ENCODE measurements around the gene LNP1. TPM values are rescaled to one million over a fixed set of nuclear protein-coding genes. Genes with fewer than 3 reads are reported as not detected.
"Not testable (repeated sequence)": the region's sequence is repeated elsewhere in the genome, so short reads cannot be mapped to it uniquely, and the experiment has no call there.

The LNP1 gene
- total RNA-seq, 1 donor from 2014 or later = 2.7 TPM

DNA sequence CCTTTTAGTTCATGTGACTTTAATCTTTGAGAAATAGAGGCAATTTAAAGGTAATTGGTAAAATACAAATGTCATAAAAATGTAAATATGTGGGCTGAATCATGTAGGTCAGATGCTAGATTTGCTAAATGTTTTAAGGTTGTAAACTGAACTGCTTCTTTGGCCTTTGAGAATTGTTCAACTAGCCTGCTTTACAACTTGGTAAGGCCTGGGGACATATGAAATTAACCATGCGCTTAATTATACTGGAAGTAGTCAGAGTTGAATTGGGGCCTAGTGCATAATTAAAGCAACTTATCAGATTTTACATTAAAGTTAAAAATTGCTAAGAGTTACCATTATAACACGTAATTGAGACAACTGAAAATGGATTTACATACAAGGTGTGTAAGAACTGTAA is 70.1 kb downstream of the LNP1 start:
- H3K9me3 Mint-ChIP-seq (ENCODE audit: low read depth) = peaks cover 17% of the 10 kb centered on the region
- no peak overlapping the region for H3K27ac Mint-ChIP-seq
- H3K4me3 Mint-ChIP-seq (ENCODE audit: low read depth) = no peak overlapping the region
- no peak for DNase-seq (ENCODE audit: low spot score, unreplicated experiment)
- no peaks in the 10 kb centered on the region for H3K4me1 Mint-ChIP-seq (ENCODE audit: low read depth)
- no peaks in the 10 kb centered on the region for H3K27me3 Mint-ChIP-seq
- TF ChIP-seq, protein P1, sequence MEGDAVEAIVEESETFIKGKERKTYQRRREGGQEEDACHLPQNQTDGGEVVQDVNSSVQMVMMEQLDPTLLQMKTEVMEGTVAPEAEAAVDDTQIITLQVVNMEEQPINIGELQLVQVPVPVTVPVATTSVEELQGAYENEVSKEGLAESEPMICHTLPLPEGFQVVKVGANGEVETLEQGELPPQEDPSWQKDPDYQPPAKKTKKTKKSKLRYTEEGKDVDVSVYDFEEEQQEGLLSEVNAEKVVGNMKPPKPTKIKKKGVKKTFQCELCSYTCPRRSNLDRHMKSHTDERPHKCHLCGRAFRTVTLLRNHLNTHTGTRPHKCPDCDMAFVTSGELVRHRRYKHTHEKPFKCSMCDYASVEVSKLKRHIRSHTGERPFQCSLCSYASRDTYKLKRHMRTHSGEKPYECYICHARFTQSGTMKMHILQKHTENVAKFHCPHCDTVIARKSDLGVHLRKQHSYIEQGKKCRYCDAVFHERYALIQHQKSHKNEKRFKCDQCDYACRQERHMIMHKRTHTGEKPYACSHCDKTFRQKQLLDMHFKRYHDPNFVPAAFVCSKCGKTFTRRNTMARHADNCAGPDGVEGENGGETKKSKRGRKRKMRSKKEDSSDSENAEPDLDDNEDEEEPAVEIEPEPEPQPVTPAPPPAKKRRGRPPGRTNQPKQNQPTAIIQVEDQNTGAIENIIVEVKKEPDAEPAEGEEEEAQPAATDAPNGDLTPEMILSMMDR (IDR thresholded peaks at IDR 0.05; ENCODE audit: unreplicated experiment) = no peak
- no peaks in the 10 kb centered on the region for H3K36me3 Mint-ChIP-seq (ENCODE audit: insufficient read depth)

DNA sequence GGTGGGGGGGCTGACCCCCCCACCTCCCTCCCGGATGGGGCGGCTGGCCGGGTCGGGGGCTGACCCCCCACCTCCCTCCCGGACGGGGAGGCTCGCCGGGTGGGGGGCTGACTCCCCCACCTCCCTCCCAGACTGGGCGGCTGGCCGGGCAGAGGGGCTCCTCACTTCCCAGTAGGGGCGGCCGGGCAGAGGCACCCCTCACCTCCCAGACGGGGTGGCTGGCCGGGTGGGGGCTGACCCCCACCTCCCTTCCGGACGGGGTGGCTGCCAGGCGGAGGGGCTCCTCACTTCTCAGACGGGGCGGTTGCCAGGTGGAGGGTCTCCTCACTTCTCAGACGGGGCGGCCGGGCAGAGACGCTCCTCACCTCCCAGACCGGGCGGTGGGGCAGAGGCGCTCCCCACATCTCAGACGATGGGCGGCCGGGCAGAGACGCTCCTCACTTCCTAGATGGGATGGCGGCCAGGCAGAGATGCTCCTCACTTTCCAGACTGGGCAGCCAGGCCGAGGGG is 76.6 kb downstream of the LNP1 start:
- H3K36me3 Mint-ChIP-seq (ENCODE audit: insufficient read depth); H3K27me3 Mint-ChIP-seq; DNase-seq (ENCODE audit: low spot score, unreplicated experiment); H3K27ac Mint-ChIP-seq; H3K4me1 Mint-ChIP-seq (ENCODE audit: low read depth); H3K4me3 Mint-ChIP-seq (ENCODE audit: low read depth); H3K9me3 Mint-ChIP-seq (ENCODE audit: low read depth): not testable (repeated sequence)

DNA sequence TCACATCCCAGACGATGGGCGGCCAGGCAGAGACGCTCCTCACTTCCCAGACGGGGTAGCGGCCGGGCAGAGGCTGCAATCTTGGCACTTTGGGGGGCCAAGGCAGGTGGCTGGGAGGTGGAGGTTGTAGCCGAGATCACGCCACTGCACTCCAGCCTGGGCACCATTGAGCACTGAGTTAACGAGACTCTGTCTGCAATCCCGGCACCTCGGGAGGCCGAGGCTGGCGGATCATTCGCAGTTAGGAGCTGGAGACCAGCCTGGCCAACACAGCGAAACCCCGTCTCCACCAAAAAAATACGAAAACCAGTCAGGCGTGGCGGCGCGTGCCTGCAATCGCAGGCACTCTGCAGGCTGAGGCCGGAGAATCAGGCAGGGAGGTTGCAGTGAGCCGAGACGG is 77.2 kb downstream of the LNP1 start:
- not testable (repeated sequence) for H3K4me1 Mint-ChIP-seq (ENCODE audit: low read depth); DNase-seq (ENCODE audit: low spot score, unreplicated experiment); H3K36me3 Mint-ChIP-seq (ENCODE audit: insufficient read depth); H3K27ac Mint-ChIP-seq; H3K27me3 Mint-ChIP-seq; H3K9me3 Mint-ChIP-seq (ENCODE audit: low read depth); H3K4me3 Mint-ChIP-seq (ENCODE audit: low read depth)

DNA sequence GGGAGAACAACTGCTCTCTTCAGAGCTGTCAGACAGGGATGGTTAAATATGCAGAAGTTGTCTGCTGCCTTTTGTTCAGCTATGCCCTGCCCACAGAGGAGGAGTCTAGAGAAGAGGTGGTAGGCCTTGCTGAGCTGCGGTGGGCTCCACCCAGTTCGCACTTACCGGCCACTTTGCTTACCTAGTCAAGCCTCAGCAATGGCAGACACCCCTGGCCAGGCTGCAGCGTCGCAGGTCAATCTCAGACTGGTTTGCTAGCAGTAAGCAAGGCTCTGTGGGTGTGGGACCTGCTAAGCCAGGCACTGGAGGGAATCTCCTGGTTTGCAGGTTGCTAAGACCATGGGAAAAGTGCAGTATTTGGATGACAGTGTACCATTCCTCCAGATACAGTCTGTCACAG is 78.7 kb downstream of the LNP1 start:
- no peaks in the 10 kb centered on the region for H3K36me3 Mint-ChIP-seq (ENCODE audit: insufficient read depth)
- TF ChIP-seq, protein P1 (IDR thresholded peaks at IDR 0.05; ENCODE audit: unreplicated experiment) = no peak
- no peak overlapping the region for H3K4me3 Mint-ChIP-seq (ENCODE audit: low read depth)
- peaks cover 8% of the 10 kb centered on the region for H3K4me1 Mint-ChIP-seq (ENCODE audit: low read depth)
- H3K27ac Mint-ChIP-seq = no peak overlapping the region
- peaks cover 3% of the 10 kb centered on the region for H3K9me3 Mint-ChIP-seq (ENCODE audit: low read depth)
- DNase-seq (ENCODE audit: low spot score, unreplicated experiment) = no peak
- H3K27me3 Mint-ChIP-seq = no peaks in the 10 kb centered on the region

DNA sequence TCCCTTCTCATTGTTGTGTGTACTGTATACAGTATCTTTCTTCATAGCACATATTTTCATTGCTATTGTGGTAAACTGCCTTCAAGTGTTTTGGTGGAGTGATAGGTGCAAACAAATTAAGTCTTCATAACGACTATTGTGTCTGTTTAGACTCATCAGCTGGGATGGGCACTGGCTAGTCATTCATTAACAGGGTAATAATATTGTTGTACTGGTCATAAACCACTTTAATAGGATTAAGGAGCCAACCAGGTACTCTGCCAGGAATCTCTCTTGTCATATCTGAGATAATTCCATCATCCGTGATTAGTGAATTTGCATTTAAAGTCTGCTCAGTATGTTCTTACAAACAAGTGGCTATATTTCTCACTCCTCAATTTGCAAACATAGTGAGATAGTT is 80.8 kb downstream of the LNP1 start:
- TF ChIP-seq, protein P1 (IDR thresholded peaks at IDR 0.05; ENCODE audit: unreplicated experiment) = no peak
- DNase-seq (ENCODE audit: low spot score, unreplicated experiment) = no peak
- H3K27me3 Mint-ChIP-seq = no peaks in the 10 kb centered on the region
- H3K36me3 Mint-ChIP-seq (ENCODE audit: insufficient read depth) = no peaks in the 10 kb centered on the region
- H3K4me1 Mint-ChIP-seq (ENCODE audit: low read depth) = peaks cover 17% of the 10 kb centered on the region
- H3K27ac Mint-ChIP-seq = no peak overlapping the region
- peaks cover 3% of the 10 kb centered on the region for H3K9me3 Mint-ChIP-seq (ENCODE audit: low read depth)
- no peak overlapping the region for H3K4me3 Mint-ChIP-seq (ENCODE audit: low read depth)

DNA sequence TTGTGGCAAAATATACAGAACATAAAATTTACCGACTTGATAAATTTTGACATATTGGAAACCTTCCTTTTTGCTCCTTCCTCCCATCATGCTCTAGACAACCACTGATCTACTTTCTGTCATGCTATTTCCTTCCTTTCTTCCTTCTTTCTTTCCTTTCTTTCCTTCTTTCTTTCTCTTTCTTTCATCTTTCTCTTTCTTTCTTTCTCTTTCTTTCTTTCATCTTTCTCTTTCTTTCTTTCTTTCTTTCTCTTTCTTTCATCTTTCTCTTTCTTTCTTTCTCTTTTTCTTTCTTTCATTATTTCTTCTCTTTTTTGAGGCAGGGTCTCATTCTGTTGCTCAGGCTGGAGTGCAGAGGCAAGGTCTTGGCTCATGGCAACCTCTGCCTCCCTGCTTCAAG is 82.2 kb downstream of the LNP1 start:
- no peak overlapping the region for H3K27ac Mint-ChIP-seq
- no peak overlapping the region for H3K4me3 Mint-ChIP-seq (ENCODE audit: low read depth)
- peaks cover 17% of the 10 kb centered on the region for H3K4me1 Mint-ChIP-seq (ENCODE audit: low read depth)
- DNase-seq (ENCODE audit: low spot score, unreplicated experiment) = no peak
- TF ChIP-seq, protein P1 (IDR thresholded peaks at IDR 0.05; ENCODE audit: unreplicated experiment) = no peak
- H3K9me3 Mint-ChIP-seq (ENCODE audit: low read depth) = peaks cover 7% of the 10 kb centered on the region
- H3K27me3 Mint-ChIP-seq = no peaks in the 10 kb centered on the region
- H3K36me3 Mint-ChIP-seq (ENCODE audit: insufficient read depth) = no peaks in the 10 kb centered on the region
